ENCODE data around the gene ANAPC7. TPM values are rescaled to one million over a fixed set of nuclear protein-coding genes. Genes with fewer than 3 reads are reported as not detected.
A peak's percentile ranks its signal among the peaks of the same experiment; 100 is the strongest.
"Not testable (repeated sequence)": the region's sequence is repeated elsewhere in the genome, so short reads cannot be mapped to it uniquely, and the experiment has no call there.

The ANAPC7 gene
- total RNA-seq, 4 donors from 2014 or later = 28.4 to 42.0 (median 37.3) TPM

DNA sequence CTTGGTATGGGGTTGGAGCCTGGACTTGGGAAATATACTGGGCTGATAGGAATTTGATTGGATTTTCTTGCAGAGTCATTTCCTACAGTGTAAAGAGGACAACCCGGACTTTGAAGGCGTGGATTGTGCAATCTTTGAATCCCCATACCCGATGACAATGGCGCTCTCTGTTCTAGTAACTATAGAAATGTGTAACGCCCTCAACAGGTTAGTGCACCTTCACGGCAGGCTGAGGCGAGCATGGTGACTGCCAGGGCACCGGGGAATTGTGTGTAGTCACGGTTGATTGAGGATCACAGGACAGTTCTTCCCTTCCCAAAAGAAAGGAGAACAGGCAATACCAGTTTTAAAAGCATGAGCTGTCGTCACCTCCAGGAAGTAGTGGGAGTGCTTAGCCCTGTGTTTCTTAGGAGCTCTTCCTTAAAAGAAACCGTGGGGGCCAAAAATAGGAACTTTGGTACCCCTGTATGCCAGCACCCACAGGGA lies 58.3 kb downstream of the ANAPC7 start:
- 46 to 53% methylated on average over 11 of the region's 11 CpGs for WGBS, 2 donors
- no peak for TF ChIP-seq POLR2A (IDR thresholded peaks at IDR 0.05)
- DNase-seq (ENCODE audit: low spot score in 2 of 2) = peak in 1 of 2 donors; percentile 80
- no peak overlapping the region for H3K4me3 ChIP-seq (ENCODE audit: low read depth, poor library complexity, severe bottlenecking)
- intact Hi-C loops (cut with DNase I; ENCODE audit: low total_unique reads) = no loop called here

DNA sequence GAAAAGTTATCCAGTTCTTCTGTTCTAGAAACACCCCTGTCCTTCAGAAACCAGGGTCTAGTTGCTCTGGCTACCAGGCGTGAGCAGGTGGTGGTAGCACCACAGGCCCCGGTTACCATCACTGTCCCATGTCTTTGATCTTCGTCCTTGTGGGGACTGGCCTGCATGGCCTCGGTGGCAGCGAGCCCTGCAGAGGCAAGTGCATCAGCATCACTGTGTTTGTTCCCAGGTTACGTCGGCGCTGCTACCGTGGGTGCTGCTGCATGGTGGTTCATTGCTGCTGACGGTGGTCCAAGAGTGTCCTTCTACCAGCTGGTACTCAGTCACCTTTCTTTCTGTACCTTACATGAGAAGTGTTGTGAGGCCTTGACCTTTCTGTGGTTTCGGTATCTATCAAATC lies 58.9 kb downstream of the ANAPC7 start:
- no peak for TF ChIP-seq CTCF (IDR thresholded peaks at IDR 0.05)
- TF ChIP-seq POLR2A (IDR thresholded peaks at IDR 0.05) = no peak
- H3K4me3 ChIP-seq (ENCODE audit: low read depth, poor library complexity, severe bottlenecking) = no peak overlapping the region
- intact Hi-C loops (cut with DNase I; ENCODE audit: low total_unique reads) = no loop called here
- no peak for DNase-seq (ENCODE audit: low spot score in 2 of 2)
- 93 to 94% methylated on average over 11 of the region's 11 CpGs for WGBS, 2 donors

DNA sequence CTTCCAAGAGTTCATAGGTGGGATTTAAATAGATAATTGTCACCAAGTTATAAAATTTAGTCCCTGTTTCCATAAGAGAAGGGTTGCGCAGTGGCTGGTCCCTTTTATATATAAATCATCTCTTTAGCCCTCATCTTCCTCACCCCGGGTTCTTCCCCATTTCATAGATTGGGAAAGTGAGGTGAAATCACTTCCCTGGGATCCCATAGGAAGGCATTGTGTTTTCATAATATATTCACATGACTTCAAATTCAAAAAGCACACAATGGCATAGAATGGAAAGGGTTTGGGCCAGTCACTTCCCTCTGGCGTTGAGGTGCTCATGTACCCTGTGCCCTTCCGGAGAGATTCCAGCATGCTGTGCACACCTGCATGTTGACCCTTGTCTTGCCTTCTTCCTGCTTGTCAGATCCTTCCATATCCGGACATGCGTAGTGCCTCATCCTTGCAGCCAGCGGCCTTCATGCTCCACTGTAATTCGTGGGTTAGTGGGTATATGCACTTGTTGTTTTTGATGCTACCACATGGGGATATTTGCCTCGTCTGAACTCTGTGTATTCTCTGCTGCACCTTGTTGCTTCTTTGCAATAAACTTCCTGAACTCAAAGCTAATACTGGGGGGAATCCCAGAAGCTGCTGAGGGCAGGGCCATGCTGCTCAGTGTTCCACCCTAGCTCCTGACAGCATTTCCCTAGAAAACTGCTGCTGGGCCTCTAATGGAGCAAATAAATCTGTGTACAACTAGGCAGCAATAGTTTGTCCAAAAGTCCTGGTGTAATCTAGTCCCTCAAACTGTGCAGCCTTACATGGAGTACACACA lies 59.6 kb downstream of the ANAPC7 start:
- intact Hi-C loops (cut with DNase I; ENCODE audit: low total_unique reads) = no loop called here
- no peak for TF ChIP-seq POLR2A (IDR thresholded peaks at IDR 0.05)
- no peak for TF ChIP-seq CTCF (IDR thresholded peaks at IDR 0.05)
- DNase-seq (ENCODE audit: low spot score in 2 of 2) = no peak
- WGBS, 2 donors = 84 to 90% methylated on average over 9 of the region's 9 CpGs
- H3K4me3 ChIP-seq (ENCODE audit: low read depth, poor library complexity, severe bottlenecking) = no peak overlapping the region

DNA sequence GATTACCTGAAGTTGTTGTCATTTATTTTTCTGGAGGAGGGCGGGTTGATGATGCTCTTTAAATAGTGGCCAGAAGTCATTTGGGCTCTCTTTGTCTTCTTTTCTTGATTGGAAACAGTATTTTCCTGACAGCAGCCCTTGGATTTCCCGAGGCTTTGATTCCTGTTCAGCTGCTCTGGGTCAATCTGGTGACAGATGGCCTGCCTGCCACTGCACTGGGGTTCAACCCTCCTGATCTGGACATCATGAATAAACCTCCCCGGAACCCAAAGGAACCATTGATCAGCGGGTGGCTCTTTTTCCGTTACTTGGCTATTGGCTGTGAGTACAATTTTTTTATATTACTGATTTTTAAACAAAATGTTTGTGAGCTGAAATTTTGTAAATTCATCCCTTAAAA lies 60.4 kb downstream of the ANAPC7 start:
- intact Hi-C loops (cut with DNase I; ENCODE audit: low total_unique reads) = no loop called here
- 87 to 94% methylated on average over 5 of the region's 5 CpGs for WGBS, 2 donors
- no peak overlapping the region for H3K4me3 ChIP-seq (ENCODE audit: low read depth, poor library complexity, severe bottlenecking)
- no peak for DNase-seq (ENCODE audit: low spot score in 2 of 2)
- TF ChIP-seq CTCF (IDR thresholded peaks at IDR 0.05) = no peak
- no peak for TF ChIP-seq POLR2A (IDR thresholded peaks at IDR 0.05)

DNA sequence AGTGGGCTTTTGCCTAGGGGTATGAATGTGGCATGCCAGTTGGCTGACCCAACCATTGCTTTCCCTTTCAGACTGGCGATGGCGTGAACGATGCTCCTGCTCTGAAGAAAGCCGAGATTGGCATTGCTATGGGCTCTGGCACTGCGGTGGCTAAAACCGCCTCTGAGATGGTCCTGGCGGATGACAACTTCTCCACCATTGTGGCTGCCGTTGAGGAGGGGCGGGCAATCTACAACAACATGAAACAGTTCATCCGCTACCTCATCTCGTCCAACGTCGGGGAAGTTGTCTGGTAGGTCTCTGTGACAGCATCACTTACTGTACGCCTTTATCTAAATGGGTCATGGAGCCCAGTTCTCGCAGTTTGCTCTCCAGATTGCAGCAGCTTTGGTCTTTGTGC lies 61.4 kb downstream of the ANAPC7 start:
- no peak for TF ChIP-seq POLR2A (IDR thresholded peaks at IDR 0.05)
- TF ChIP-seq CTCF (IDR thresholded peaks at IDR 0.05) = no peak
- WGBS, 2 donors = 90 to 94% methylated on average over 15 of the region's 15 CpGs
- intact Hi-C loops (cut with DNase I; ENCODE audit: low total_unique reads) = no loop called here
- H3K4me3 ChIP-seq (ENCODE audit: low read depth, poor library complexity, severe bottlenecking) = no peak overlapping the region
- DNase-seq (ENCODE audit: low spot score in 2 of 2) = no peak

- no peak for DNase-seq (ENCODE audit: low spot score in 2 of 2)
- intact Hi-C loops (cut with DNase I; ENCODE audit: low total_unique reads) = no loop called here
- TF ChIP-seq CTCF (IDR thresholded peaks at IDR 0.05) = no peak
- TF ChIP-seq POLR2A (IDR thresholded peaks at IDR 0.05) = no peak
- 86 to 87% methylated on average over 18 of the region's 18 CpGs for WGBS, 2 donors
- H3K4me3 ChIP-seq (ENCODE audit: low read depth, poor library complexity, severe bottlenecking) = no peak overlapping the region
Observed at GRCh38 chr12:110340706-110341105, 62.8 kb downstream of the ANAPC7 start.

GRCh38 chr12:110340261-110340660 lies 63.2 kb downstream of the ANAPC7 start:
- intact Hi-C loops (cut with DNase I; ENCODE audit: low total_unique reads); DNase-seq (ENCODE audit: low spot score in 2 of 2); H3K4me3 ChIP-seq (ENCODE audit: low read depth, poor library complexity, severe bottlenecking): not testable (repeated sequence)
- WGBS, 2 donors = 92% methylated on average over 8 of the region's 8 CpGs

All from lower leg skin (tissue), 4 donors.